Panc1 (cell line): ENCODE data around the gene CCDC191. TPM values are rescaled to one million over a fixed set of nuclear protein-coding genes. Genes with fewer than 3 reads are reported as not detected.

ENCODE experiments used
- ATAC-seq: fragments of 200-7000 bp; cut with Tn5 transposase; 2 replicates; pipeline ENCODE4 v1.9.1; 2020; ENCODE audit warnings: mild to moderate bottlenecking, moderate library complexity
- BruUV-seq: library from RNA; stranded (reverse); fragments of 400-500 nt; replicated peaks from 2 replicates; lab custom pipeline; 2021; lab: Mats Ljungman, UMichigan
- CTCF ChIA-PET: fragments of 300-600 bp; sonication (Branson Sonifier 250); formaldehyde crosslinking; loops from one replicate; lab custom pipeline; 2022; ENCODE audit warnings: antibody characterized with exemption; lab: Charles Lee
- POLR2A ChIA-PET: fragments of 300-600 bp; sonication (Branson Sonifier 250); formaldehyde crosslinking; loops from one replicate; lab custom pipeline; 2022; ENCODE audit warnings: antibody characterized with exemption; lab: Charles Lee
- DNase-seq: peaks from one replicate; pipeline ENCODE4 v3.0.0-alpha.2; 2010; ENCODE audit warnings: low read depth, low spot score
- H3K27ac ChIP-seq: 2 replicates; pipeline ENCODE4 v1.5.1; 2011; ENCODE audit warnings: mild to moderate bottlenecking, low read length, inconsistent platforms
- H3K27me3 ChIP-seq: fragments of 200-500 bp; sonication (Bioruptor generic); 2 replicates; pipeline ENCODE4 v1.6.0; 2014; ENCODE audit warnings: low read length, inconsistent platforms; ENCODE audit not compliant: control insufficient read depth, insufficient read depth
- H3K36me3 ChIP-seq: fragments of 200-500 bp; sonication (Bioruptor generic); 2 replicates; pipeline ENCODE4 v1.5.1; 2014; ENCODE audit warnings: inconsistent platforms, mild to moderate bottlenecking, low read length, moderate library complexity; ENCODE audit not compliant: control insufficient read depth, insufficient read depth
- H3K4me1 ChIP-seq: 2 replicates; pipeline ENCODE4 v1.5.1; 2011; ENCODE audit warnings: inconsistent platforms, mild to moderate bottlenecking, low read length, moderate library complexity; ENCODE audit not compliant: control insufficient read depth, insufficient read depth
- H3K4me3 ChIP-seq, 2 experiments: 2 replicates each; pipeline ENCODE4 v1.5.1; 2011 to 2012; ENCODE audit warnings: low read depth in 2 of 2, low read length in 2 of 2, mild to moderate bottlenecking in 2 of 2, inconsistent platforms in 1 of 2, moderate library complexity in 1 of 2
- H3K9me3 ChIP-seq: fragments of 200-500 bp; sonication (Bioruptor generic); 2 replicates; pipeline ENCODE4 v1.5.1; 2014; ENCODE audit warnings: low read depth, mild to moderate bottlenecking, inconsistent platforms, low read length, moderate library complexity; ENCODE audit not compliant: control insufficient read depth, insufficient read depth
- POLR2AphosphoS5 ChIP-seq: IDR thresholded peaks from 2 replicates; pipeline ENCODE4 v1.6.1; 2012; ENCODE audit warnings: mild to moderate bottlenecking, low read depth, low read length, moderate library complexity
- SIN3A ChIP-seq: IDR thresholded peaks from 2 replicates; pipeline ENCODE4 v1.6.1; 2012; ENCODE audit warnings: low read depth, mild to moderate bottlenecking, low read length, moderate library complexity, borderline replicate concordance; ENCODE audit not compliant: insufficient read depth
- TCF7L2 ChIP-seq: IDR thresholded peaks from 2 replicates; pipeline ENCODE4 v1.6.1; 2011; ENCODE audit warnings: mild to moderate bottlenecking, low read depth, low read length, inconsistent platforms
- in situ Hi-C: cut with HindIII; loops from 2 replicates; pipeline ENCODE4 v1.10.0; 2016; ENCODE audit warnings: low sequenced_read_pairs, low pct_unique_long_range_greater_than_20kb
- intact Hi-C: fragments of 100-400 bp; cut with micrococcal nuclease; formaldehyde crosslinking; loops from one replicate; pipeline ENCODE4 v1.10.0; 2022; ENCODE audit not compliant: unreplicated experiment
- total RNA-seq: library from RNA; stranded (reverse); gene quantifications from one replicate; pipeline ENCODE4 v1.2.1, GENCODE V29; 2021; ENCODE audit not compliant: unreplicated experiment
- TF ChIP-seq, protein P1 (sequence below), 2 experiments: IDR thresholded peaks; 2 replicates each; pipeline ENCODE4 v1.6.1; 2011 to 2012; ENCODE audit warnings: low read depth in 2 of 2, control low read depth in 1 of 2, low read length in 1 of 2, mild to moderate bottlenecking in 1 of 2, moderate library complexity in 1 of 2; ENCODE audit not compliant: insufficient read depth in 1 of 2
- TF ChIP-seq, protein P2 (sequence below): fragments of 450-650 bp; IDR thresholded peaks from 2 replicates; pipeline ENCODE4 v1.5.1; 2017; ENCODE audit warnings: mild to moderate bottlenecking

CCDC191 gene
- total RNA-seq, 1 experiment from 2014 or later = 5.6 TPM

DNA sequence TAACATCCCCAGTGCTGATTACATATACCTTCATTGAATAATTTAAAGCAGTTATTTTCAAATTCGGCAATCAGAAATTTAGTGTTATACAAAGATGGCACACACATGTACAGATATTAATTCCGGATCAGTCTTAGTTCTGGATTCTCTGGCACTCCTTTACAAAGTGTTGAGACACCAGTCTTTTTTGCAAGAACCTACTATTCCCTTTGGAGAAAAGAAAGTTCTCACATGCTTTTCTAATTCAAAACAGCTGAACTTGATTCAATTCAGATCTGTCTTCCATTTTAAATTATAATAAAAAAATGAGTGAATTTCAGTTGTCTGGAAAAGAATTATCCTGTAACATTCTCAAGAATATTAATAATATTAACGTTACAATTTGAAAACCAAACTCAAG is 20.4 kb downstream of the CCDC191 start:
- no TSS peak for BruUV-seq
- H3K4me3 ChIP-seq = no peak overlapping the region
- H3K4me1 ChIP-seq = no peaks in the 10 kb centered on the region
- no peak overlapping the region for H3K27ac ChIP-seq
- DNase-seq (no peak), ATAC-seq (no peak)
- in situ Hi-C loops (no loop called here), intact Hi-C loops (no loop called here)
- TF ChIP-seq TCF7L2 = no peak
- TF ChIP-seq, protein P1, sequence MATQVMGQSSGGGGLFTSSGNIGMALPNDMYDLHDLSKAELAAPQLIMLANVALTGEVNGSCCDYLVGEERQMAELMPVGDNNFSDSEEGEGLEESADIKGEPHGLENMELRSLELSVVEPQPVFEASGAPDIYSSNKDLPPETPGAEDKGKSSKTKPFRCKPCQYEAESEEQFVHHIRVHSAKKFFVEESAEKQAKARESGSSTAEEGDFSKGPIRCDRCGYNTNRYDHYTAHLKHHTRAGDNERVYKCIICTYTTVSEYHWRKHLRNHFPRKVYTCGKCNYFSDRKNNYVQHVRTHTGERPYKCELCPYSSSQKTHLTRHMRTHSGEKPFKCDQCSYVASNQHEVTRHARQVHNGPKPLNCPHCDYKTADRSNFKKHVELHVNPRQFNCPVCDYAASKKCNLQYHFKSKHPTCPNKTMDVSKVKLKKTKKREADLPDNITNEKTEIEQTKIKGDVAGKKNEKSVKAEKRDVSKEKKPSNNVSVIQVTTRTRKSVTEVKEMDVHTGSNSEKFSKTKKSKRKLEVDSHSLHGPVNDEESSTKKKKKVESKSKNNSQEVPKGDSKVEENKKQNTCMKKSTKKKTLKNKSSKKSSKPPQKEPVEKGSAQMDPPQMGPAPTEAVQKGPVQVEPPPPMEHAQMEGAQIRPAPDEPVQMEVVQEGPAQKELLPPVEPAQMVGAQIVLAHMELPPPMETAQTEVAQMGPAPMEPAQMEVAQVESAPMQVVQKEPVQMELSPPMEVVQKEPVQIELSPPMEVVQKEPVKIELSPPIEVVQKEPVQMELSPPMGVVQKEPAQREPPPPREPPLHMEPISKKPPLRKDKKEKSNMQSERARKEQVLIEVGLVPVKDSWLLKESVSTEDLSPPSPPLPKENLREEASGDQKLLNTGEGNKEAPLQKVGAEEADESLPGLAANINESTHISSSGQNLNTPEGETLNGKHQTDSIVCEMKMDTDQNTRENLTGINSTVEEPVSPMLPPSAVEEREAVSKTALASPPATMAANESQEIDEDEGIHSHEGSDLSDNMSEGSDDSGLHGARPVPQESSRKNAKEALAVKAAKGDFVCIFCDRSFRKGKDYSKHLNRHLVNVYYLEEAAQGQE (IDR thresholded peaks at IDR 0.05; ENCODE audit: insufficient read depth in 1 of 2, low read depth in 2 of 2, low read length in 1 of 2) = no peak
- TF ChIP-seq SIN3A = no peak
- H3K9me3 ChIP-seq = no peaks in the 10 kb centered on the region
- no peaks in the 10 kb centered on the region for H3K36me3 ChIP-seq
- no peaks in the 10 kb centered on the region for H3K27me3 ChIP-seq
- ChIA-PET CTCF (no interaction called here), POLR2A (no interaction called here)

DNA sequence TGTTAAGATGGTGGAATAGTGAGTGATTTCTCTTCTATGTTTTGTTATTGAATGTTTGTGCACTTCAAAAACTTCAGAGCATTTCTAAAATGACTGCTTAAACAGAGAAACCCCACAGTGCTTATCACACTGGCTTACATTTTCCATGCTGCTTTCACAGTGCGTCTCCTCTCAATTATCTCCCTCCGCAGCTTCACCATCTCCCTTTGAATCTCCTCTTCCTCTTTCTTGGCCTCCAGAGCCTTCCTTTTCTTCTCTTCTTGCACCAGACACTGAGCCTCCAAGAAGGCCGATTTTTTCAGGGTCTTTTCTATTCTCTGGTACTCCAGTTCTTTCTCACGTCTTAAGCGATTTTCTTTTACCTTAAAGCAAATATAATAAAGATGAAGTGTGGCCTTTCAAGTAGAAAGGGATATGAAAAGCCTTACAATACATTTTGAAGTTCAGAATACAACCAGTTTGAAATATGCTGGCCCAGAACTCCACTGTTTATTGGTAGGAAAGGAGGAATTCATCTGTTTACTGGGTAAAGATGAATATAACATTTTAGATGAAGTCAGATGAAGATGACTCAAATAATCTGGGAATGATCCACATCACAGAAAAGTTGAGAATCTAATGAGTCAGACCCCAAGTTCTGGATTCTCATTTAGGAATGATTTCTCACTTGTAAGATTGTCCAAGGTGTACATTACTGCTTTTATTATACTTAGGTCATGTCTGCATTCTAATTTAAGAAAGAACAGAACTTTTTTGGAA is 21.4 kb downstream of the CCDC191 start:
- no peaks in the 10 kb centered on the region for H3K36me3 ChIP-seq
- TF ChIP-seq POLR2AphosphoS5 (no peak), SIN3A (no peak)
- TF ChIP-seq, protein P1 (IDR thresholded peaks at IDR 0.05; ENCODE audit: insufficient read depth in 1 of 2, low read depth in 2 of 2, low read length in 1 of 2) = no peak
- TF ChIP-seq, protein P2, sequence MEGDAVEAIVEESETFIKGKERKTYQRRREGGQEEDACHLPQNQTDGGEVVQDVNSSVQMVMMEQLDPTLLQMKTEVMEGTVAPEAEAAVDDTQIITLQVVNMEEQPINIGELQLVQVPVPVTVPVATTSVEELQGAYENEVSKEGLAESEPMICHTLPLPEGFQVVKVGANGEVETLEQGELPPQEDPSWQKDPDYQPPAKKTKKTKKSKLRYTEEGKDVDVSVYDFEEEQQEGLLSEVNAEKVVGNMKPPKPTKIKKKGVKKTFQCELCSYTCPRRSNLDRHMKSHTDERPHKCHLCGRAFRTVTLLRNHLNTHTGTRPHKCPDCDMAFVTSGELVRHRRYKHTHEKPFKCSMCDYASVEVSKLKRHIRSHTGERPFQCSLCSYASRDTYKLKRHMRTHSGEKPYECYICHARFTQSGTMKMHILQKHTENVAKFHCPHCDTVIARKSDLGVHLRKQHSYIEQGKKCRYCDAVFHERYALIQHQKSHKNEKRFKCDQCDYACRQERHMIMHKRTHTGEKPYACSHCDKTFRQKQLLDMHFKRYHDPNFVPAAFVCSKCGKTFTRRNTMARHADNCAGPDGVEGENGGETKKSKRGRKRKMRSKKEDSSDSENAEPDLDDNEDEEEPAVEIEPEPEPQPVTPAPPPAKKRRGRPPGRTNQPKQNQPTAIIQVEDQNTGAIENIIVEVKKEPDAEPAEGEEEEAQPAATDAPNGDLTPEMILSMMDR = no peak
- no peak overlapping the region for H3K27ac ChIP-seq
- no TSS peak for BruUV-seq
- H3K9me3 ChIP-seq = no peaks in the 10 kb centered on the region
- in situ Hi-C loops (no loop called here), intact Hi-C loops (no loop called here)
- CTCF ChIA-PET = no interaction called here
- no peaks in the 10 kb centered on the region for H3K4me1 ChIP-seq
- ATAC-seq (no peak), DNase-seq (no peak)
- POLR2A ChIA-PET = no interaction called here
- no peaks in the 10 kb centered on the region for H3K27me3 ChIP-seq
- no peak overlapping the region for H3K4me3 ChIP-seq
